ENCODE measurements around the gene APH1B. TPM values are rescaled to one million over a fixed set of nuclear protein-coding genes. Genes with fewer than 3 reads are reported as not detected.

The APH1B gene
- total and polyA plus RNA-seq, 2 of the 4 experiments (the other 2 are of a cell fraction), result 7.0 to 7.7 TPM

GRCh38 chr15:63283126-63283525, 5.7 kb downstream of the APH1B start:
- peaks cover 13% of the 10 kb centered on the region for H3K36me3 ChIP-seq (ENCODE audit: control insufficient read depth, insufficient read depth, low read length)
- intact Hi-C loops (cut with micrococcal nuclease), result no loop called here
- CTCF ChIA-PET, result no interaction called here
- BruUV-seq (replicated peaks), result no TSS peak
- POLR2A ChIA-PET (ENCODE audit: unreplicated experiment), result no interaction called here
- TF ChIP-seq POLR2A (IDR thresholded peaks at IDR 0.05; ENCODE audit: low read depth, low read length) (no peak), NFE2L2 (IDR thresholded peaks at IDR 0.05; ENCODE audit: low read depth, low read length) (no peak), MAFK (IDR thresholded peaks at IDR 0.05; ENCODE audit: low read depth, low read length) (no peak), USF2 (IDR thresholded peaks at IDR 0.05; ENCODE audit: low read depth, low read length) (no peak), FOS (IDR thresholded peaks at IDR 0.05; ENCODE audit: low read depth, low read length) (no peak), MAZ (IDR thresholded peaks at IDR 0.05; ENCODE audit: borderline replicate concordance, low read depth, low read length) (no peak), BHLHE40 (IDR thresholded peaks at IDR 0.05; ENCODE audit: low read depth, low read length) (no peak), CHD1 (IDR thresholded peaks at IDR 0.05; ENCODE audit: low read depth, low read length) (no peak), RFX5 (IDR thresholded peaks at IDR 0.05; ENCODE audit: low read depth, low read length) (no peak), RCOR1 (IDR thresholded peaks at IDR 0.05; ENCODE audit: insufficient replicate concordance, low read length) (no peak), ELK1 (IDR thresholded peaks at IDR 0.05; ENCODE audit: borderline replicate concordance, low read depth, low read length) (no peak), MXI1 (IDR thresholded peaks at IDR 0.05; ENCODE audit: borderline replicate concordance, low read depth, low read length) (no peak), RAD21 (IDR thresholded peaks at IDR 0.05; ENCODE audit: low read length) (no peak), SMC3 (IDR thresholded peaks at IDR 0.05; ENCODE audit: low read depth, low read length) (no peak), CEBPB (IDR thresholded peaks at IDR 0.05; ENCODE audit: low read depth, low read length) (no peak)
- TF ChIP-seq, protein P1, sequence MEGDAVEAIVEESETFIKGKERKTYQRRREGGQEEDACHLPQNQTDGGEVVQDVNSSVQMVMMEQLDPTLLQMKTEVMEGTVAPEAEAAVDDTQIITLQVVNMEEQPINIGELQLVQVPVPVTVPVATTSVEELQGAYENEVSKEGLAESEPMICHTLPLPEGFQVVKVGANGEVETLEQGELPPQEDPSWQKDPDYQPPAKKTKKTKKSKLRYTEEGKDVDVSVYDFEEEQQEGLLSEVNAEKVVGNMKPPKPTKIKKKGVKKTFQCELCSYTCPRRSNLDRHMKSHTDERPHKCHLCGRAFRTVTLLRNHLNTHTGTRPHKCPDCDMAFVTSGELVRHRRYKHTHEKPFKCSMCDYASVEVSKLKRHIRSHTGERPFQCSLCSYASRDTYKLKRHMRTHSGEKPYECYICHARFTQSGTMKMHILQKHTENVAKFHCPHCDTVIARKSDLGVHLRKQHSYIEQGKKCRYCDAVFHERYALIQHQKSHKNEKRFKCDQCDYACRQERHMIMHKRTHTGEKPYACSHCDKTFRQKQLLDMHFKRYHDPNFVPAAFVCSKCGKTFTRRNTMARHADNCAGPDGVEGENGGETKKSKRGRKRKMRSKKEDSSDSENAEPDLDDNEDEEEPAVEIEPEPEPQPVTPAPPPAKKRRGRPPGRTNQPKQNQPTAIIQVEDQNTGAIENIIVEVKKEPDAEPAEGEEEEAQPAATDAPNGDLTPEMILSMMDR (conservative IDR thresholded peaks at IDR 0.05; ENCODE audit: low read depth, low read length), result no peak
- peaks cover 3% of the 10 kb centered on the region for H3K9me1 ChIP-seq (ENCODE audit: insufficient read depth, low read length)
- H3K23ac ChIP-seq (ENCODE audit: low read depth, low read length), result no peak overlapping the region
- no peak overlapping the region for H2BK5ac ChIP-seq (ENCODE audit: low read depth, low read length, poor library complexity, severe bottlenecking)
- H3K27ac ChIP-seq (ENCODE audit: insufficient read depth, low read length), result no peak overlapping the region
- H3K4me2 ChIP-seq (ENCODE audit: low read depth, low read length), result no peak overlapping the region
- H3K79me1 ChIP-seq (ENCODE audit: low read depth in 1 of 2, low read length in 2 of 2), result peaks cover 3% of the 10 kb centered on the region in 2 experiments; a peak in 3 of 4 replicates
- dilution Hi-C loops (cut with HindIII; ENCODE audit: low sequenced_read_pairs, unreplicated experiment), result no loop called here
- H3K14ac ChIP-seq (replicated peaks; ENCODE audit: low read depth, low read length), result no peak overlapping the region
- H2BK20ac ChIP-seq (ENCODE audit: low read depth, low read length), result no peak overlapping the region
- no peak overlapping the region for H4K91ac ChIP-seq (ENCODE audit: insufficient read depth, low read depth, low read length)
- H3K56ac ChIP-seq (ENCODE audit: extremely low read depth, insufficient read depth, low read length), result no peak overlapping the region
- no peak overlapping the region for H4K8ac ChIP-seq (ENCODE audit: low read depth in 2 of 2, low read length in 2 of 2)
- H2AFZ ChIP-seq (replicated peaks; ENCODE audit: low read length, poor library complexity), result no peak overlapping the region
- peaks cover 2% of the 10 kb centered on the region; the same call in 1 of the 2 replicates for H3K4me1 ChIP-seq (ENCODE audit: control insufficient read depth, insufficient read depth, low read length)
- DNase-seq, result no peak
- H3K9me3 ChIP-seq (ENCODE audit: control insufficient read depth, insufficient read depth, low read length), result no peaks in the 10 kb centered on the region
- H3K9ac ChIP-seq (ENCODE audit: low read depth, low read length), result no peak overlapping the region
- in situ Hi-C loops (cut with MboI; ENCODE audit: low sequenced_read_pairs), result loop anchor here (25.0 kb wide), 1 partner anchor 779 kb away; no protein-coding TSS in a partner anchor
- H3K27me3 ChIP-seq (ENCODE audit: control insufficient read depth, insufficient read depth, low read length), result no peaks in the 10 kb centered on the region
- WGBS, 2 experiments (ENCODE audit: extremely low coverage in 2 of 2, insufficient read length in 1 of 2), result no CpG with 5 or more reads among the region's 9 CpGs
- no peak for ATAC-seq (ENCODE audit: low read depth)
- no peak overlapping the region for H2BK120ac ChIP-seq (ENCODE audit: low read depth, low read length)
- no peak overlapping the region for H2AK9ac ChIP-seq (replicated peaks; ENCODE audit: low read depth, low read length, poor library complexity)
- H3K4me3 ChIP-seq (ENCODE audit: insufficient read depth, low read depth, low read length), result no peak overlapping the region
- H2BK15ac ChIP-seq (ENCODE audit: low read depth, low read length), result no peak overlapping the region
- no peak overlapping the region for H4K5ac ChIP-seq (ENCODE audit: low read depth, low read length)
- no peak overlapping the region for H3K18ac ChIP-seq (ENCODE audit: low read depth, low read length)
- H2AK5ac ChIP-seq (ENCODE audit: low read depth, low read length), result no peak overlapping the region
- H4K20me1 ChIP-seq (ENCODE audit: insufficient read depth, low read length), result no peaks in the 10 kb centered on the region
- H3K4ac ChIP-seq (ENCODE audit: low read depth, low read length), result no peak overlapping the region

Data from IMR-90 (cell line).